ENCODE results near the gene FAM120A.

FAM120A gene

DNA sequence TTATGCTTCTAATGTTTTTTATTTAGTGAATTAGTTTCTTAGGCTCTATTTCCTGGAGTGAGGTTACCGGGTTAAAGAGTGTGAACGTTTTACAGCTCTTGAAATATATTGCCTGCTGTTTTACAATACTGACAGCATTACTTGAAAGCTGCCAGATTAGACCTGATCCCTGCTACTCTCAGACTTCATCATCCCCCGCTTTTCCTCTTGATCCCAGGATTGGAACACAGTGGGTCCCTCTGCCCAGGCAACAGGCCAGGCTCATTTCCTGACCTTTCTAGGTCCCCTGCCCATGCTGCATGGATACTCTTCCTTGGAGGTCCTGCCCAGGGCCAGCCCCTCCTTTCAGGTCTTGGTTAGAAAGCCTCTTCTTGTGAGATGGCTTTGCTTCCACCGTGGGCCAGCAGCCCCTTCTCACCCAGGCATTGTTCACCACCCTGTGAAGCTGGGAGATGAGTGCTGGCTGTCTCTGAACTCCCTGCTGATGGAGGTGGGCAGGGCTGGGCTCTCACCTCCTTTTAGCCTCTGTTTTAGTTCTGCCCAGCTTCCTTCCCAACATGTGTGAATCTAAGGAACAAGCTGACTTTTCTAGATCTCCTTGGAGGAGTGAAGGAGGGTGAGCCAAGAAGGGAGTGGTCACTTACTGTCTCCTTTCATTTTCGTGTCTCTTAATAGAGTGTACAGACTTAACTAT lies 17.4 kb downstream of the FAM120A start:
- WGBS: 24% methylated on average over 3 of the region's 5 CpGs
- peak overlapping the region in 1 of 2 experiments; percentile 49 for H3K4ac ChIP-seq (ENCODE audit: low read depth in 1 of 2, low read length in 2 of 2)
- peaks cover 0 to 13% of the 10 kb centered on the region in 2 experiments for H3K36me3 ChIP-seq (ENCODE audit: control insufficient read depth in 1 of 2, insufficient read depth in 2 of 2, low read depth in 1 of 2, low read length in 2 of 2)
- no peak overlapping the region for H2AFZ ChIP-seq (ENCODE audit: low read depth, low read length)
- H3K4me1 ChIP-seq (ENCODE audit: control insufficient read depth, insufficient read depth, low read depth, low read length): peaks cover 16% of the 10 kb centered on the region
- no peak overlapping the region for H3K23ac ChIP-seq (ENCODE audit: low read length in 2 of 2)
- H2BK5ac ChIP-seq (ENCODE audit: low read depth, low read length, poor library complexity, severe bottlenecking): no peak overlapping the region
- H4K91ac ChIP-seq (ENCODE audit: low read length): no peak overlapping the region
- H3K4me2 ChIP-seq (ENCODE audit: low read length, poor library complexity, severe bottlenecking): no peak overlapping the region
- peak overlapping the region; percentile 29 for H4K8ac ChIP-seq (ENCODE audit: low read length)
- no peaks in the 10 kb centered on the region for H3K27me3 ChIP-seq (ENCODE audit: control insufficient read depth in 1 of 2, insufficient read depth in 1 of 2, low read length in 2 of 2)
- no peak overlapping the region for H2BK15ac ChIP-seq (ENCODE audit: low read depth, poor library complexity, severe bottlenecking)
- no peak overlapping the region for H3K27ac ChIP-seq (ENCODE audit: low read length, poor library complexity, severe bottlenecking)
- peak overlapping the region in 1 of 2 experiments; percentile 71 for H3K18ac ChIP-seq (ENCODE audit: low read depth in 1 of 2, low read length in 2 of 2)
- H2BK120ac ChIP-seq (ENCODE audit: low read depth, low read length): no peak overlapping the region
- peak; percentile 58 for DNase-seq
- peak overlapping the region in 1 of 2 experiments; percentile 66 for H3K4me3 ChIP-seq (ENCODE audit: insufficient read depth in 1 of 2, low read depth in 1 of 2, low read length in 2 of 2)
- H3K14ac ChIP-seq (ENCODE audit: low read length in 2 of 2): peak overlapping the region in 1 of 2 experiments; percentile 5
- H3K79me1 ChIP-seq (replicated peaks; ENCODE audit: low read length, poor library complexity, severe bottlenecking): peaks cover 3% of the 10 kb centered on the region
- H3K9me3 ChIP-seq (ENCODE audit: control insufficient read depth, low read length): no peaks in the 10 kb centered on the region
- H2AK5ac ChIP-seq (ENCODE audit: low read length, severe bottlenecking): no peak overlapping the region
- H2BK12ac ChIP-seq (ENCODE audit: low read length in 2 of 2): peak overlapping the region in 1 of 2 experiments; percentile 7
- H3K9ac ChIP-seq (ENCODE audit: low read length): peak overlapping the region; percentile 70

DNA sequence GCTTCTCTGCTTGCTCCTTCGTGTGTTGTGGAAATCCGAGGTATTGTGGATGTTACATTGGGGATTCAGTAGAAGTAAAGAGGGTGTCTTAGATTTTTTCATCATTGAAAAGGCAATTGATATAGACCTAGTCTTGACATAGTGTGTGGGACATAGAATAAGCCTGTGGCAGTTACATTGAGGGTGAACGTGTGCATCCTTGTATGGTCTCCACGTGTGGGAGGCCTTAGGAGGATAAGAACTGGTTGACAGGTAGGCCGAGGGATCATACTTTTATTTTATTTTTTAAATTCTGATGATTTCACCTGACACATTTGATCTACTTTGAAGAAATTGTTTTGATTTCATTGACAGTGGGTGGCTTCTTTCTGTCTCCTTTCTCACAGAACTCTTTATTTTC lies 18.9 kb downstream of the FAM120A start:
- Histone ChIP-seq H3K18ac (ENCODE audit: low read depth in 1 of 2, low read length in 2 of 2) (no peak overlapping the region), H2AK5ac (ENCODE audit: low read length, severe bottlenecking) (no peak overlapping the region), H2BK5ac (ENCODE audit: low read depth, low read length, poor library complexity, severe bottlenecking) (no peak overlapping the region), H3K4me1 (ENCODE audit: control insufficient read depth, insufficient read depth, low read depth, low read length) (peaks cover 15% of the 10 kb centered on the region), H3K27ac (ENCODE audit: low read length, poor library complexity, severe bottlenecking) (no peak overlapping the region), H4K8ac (ENCODE audit: low read length) (no peak overlapping the region), H3K79me1 (replicated peaks; ENCODE audit: low read length, poor library complexity, severe bottlenecking) (peaks cover 3% of the 10 kb centered on the region), H3K9ac (ENCODE audit: low read length) (no peak overlapping the region), H2AFZ (ENCODE audit: low read depth, low read length) (no peak overlapping the region), H3K9me3 (ENCODE audit: control insufficient read depth, low read length) (no peaks in the 10 kb centered on the region), H3K4ac (ENCODE audit: low read depth in 1 of 2, low read length in 2 of 2) (no peak overlapping the region), H2BK120ac (ENCODE audit: low read depth, low read length) (no peak overlapping the region), H3K14ac (ENCODE audit: low read length in 2 of 2) (no peak overlapping the region), H4K91ac (ENCODE audit: low read length) (no peak overlapping the region), H2BK15ac (ENCODE audit: low read depth, poor library complexity, severe bottlenecking) (no peak overlapping the region), H3K23ac (ENCODE audit: low read length in 2 of 2) (no peak overlapping the region), H2BK12ac (ENCODE audit: low read length in 2 of 2) (no peak overlapping the region), H3K27me3 (ENCODE audit: control insufficient read depth in 1 of 2, insufficient read depth in 1 of 2, low read length in 2 of 2) (no peaks in the 10 kb centered on the region), H3K36me3 (ENCODE audit: control insufficient read depth in 1 of 2, insufficient read depth in 2 of 2, low read depth in 1 of 2, low read length in 2 of 2) (peaks cover 0 to 17% of the 10 kb centered on the region in 2 experiments), H3K4me3 (ENCODE audit: insufficient read depth in 1 of 2, low read depth in 1 of 2, low read length in 2 of 2) (no peak overlapping the region), H3K4me2 (ENCODE audit: low read length, poor library complexity, severe bottlenecking) (no peak overlapping the region)
- no peak for DNase-seq
- WGBS: 91% methylated on average over 4 of the region's 5 CpGs

DNA sequence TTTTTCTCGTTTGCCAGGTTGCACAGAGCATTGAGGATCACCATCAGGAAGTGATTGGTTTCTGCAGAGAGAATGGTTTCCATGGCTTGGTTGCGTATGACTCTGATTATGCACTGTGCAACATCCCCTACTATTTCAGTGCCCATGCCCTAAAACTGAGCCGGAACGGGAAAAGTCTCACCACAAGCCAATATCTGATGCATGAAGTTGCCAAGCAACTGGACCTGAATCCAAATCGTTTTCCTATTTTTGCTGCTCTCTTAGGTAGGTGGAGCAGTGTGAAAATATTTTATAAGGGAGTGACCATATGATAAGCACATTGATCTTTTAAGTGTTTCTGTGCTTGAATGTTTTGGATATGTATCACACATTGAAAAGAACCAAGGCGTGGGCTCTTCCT lies 19.6 kb downstream of the FAM120A start:
- H2AFZ ChIP-seq (ENCODE audit: low read depth, low read length): no peak overlapping the region
- H4K91ac ChIP-seq (ENCODE audit: low read length): no peak overlapping the region
- no peak overlapping the region for H3K4me3 ChIP-seq (ENCODE audit: insufficient read depth in 1 of 2, low read depth in 1 of 2, low read length in 2 of 2)
- H3K23ac ChIP-seq (ENCODE audit: low read length in 2 of 2): no peak overlapping the region
- H3K14ac ChIP-seq (ENCODE audit: low read length in 2 of 2): no peak overlapping the region
- H3K27ac ChIP-seq (ENCODE audit: low read length, poor library complexity, severe bottlenecking): no peak overlapping the region
- H2BK12ac ChIP-seq (ENCODE audit: low read length in 2 of 2): no peak overlapping the region
- H3K36me3 ChIP-seq (ENCODE audit: control insufficient read depth in 1 of 2, insufficient read depth in 2 of 2, low read depth in 1 of 2, low read length in 2 of 2): peaks cover 0 to 17% of the 10 kb centered on the region in 2 experiments
- no peak overlapping the region for H3K18ac ChIP-seq (ENCODE audit: low read depth in 1 of 2, low read length in 2 of 2)
- no peak overlapping the region for H2AK5ac ChIP-seq (ENCODE audit: low read length, severe bottlenecking)
- H3K9me3 ChIP-seq (ENCODE audit: control insufficient read depth, low read length): no peaks in the 10 kb centered on the region
- H3K79me1 ChIP-seq (replicated peaks; ENCODE audit: low read length, poor library complexity, severe bottlenecking): peaks cover 3% of the 10 kb centered on the region
- H3K4ac ChIP-seq (ENCODE audit: low read depth in 1 of 2, low read length in 2 of 2): no peak overlapping the region
- H4K8ac ChIP-seq (ENCODE audit: low read length): no peak overlapping the region
- no peak for DNase-seq
- peaks cover 13% of the 10 kb centered on the region for H3K4me1 ChIP-seq (ENCODE audit: control insufficient read depth, insufficient read depth, low read depth, low read length)
- no peak overlapping the region for H2BK15ac ChIP-seq (ENCODE audit: low read depth, poor library complexity, severe bottlenecking)
- peak overlapping the region; percentile 17 for H3K9ac ChIP-seq (ENCODE audit: low read length)
- no peak overlapping the region for H2BK120ac ChIP-seq (ENCODE audit: low read depth, low read length)
- no peak overlapping the region for H3K4me2 ChIP-seq (ENCODE audit: low read length, poor library complexity, severe bottlenecking)
- no peaks in the 10 kb centered on the region for H3K27me3 ChIP-seq (ENCODE audit: control insufficient read depth in 1 of 2, insufficient read depth in 1 of 2, low read length in 2 of 2)
- WGBS: 96% methylated on average over 6 of the region's 6 CpGs
- H2BK5ac ChIP-seq (ENCODE audit: low read depth, low read length, poor library complexity, severe bottlenecking): no peak overlapping the region

DNA sequence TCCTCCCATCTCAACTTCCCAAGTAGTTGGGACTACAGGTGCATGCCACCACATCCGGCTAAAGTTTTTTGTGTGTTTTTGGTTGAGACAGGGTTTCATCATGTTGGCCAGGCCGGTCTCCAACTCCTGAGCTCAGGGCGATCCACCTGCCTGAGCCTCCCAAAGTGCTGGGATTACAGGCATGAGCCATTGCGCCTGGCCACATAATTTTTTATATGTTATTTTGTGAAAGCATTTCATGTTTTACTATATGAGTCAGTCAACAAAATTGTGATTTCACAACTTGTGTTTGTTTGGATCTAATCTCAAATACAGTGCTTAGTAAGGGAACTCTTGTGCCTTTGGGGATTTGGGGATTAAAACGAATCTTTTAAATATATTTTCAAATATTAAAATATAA lies 21.9 kb downstream of the FAM120A start:
- Histone ChIP-seq H2BK12ac (ENCODE audit: low read length in 2 of 2) (no peak overlapping the region), H4K91ac (ENCODE audit: low read length) (no peak overlapping the region), H2BK5ac (ENCODE audit: low read depth, low read length, poor library complexity, severe bottlenecking) (no peak overlapping the region), H3K4me1 (ENCODE audit: control insufficient read depth, insufficient read depth, low read depth, low read length) (peaks cover 4% of the 10 kb centered on the region), H3K9ac (ENCODE audit: low read length) (no peak overlapping the region), H2AFZ (ENCODE audit: low read depth, low read length) (no peak overlapping the region), H3K27ac (ENCODE audit: low read length, poor library complexity, severe bottlenecking) (no peak overlapping the region), H2BK120ac (ENCODE audit: low read depth, low read length) (no peak overlapping the region), H3K9me3 (ENCODE audit: control insufficient read depth, low read length) (no peaks in the 10 kb centered on the region), H2BK15ac (ENCODE audit: low read depth, poor library complexity, severe bottlenecking) (no peak overlapping the region), H3K23ac (ENCODE audit: low read length in 2 of 2) (no peak overlapping the region), H2AK5ac (ENCODE audit: low read length, severe bottlenecking) (no peak overlapping the region), H3K14ac (ENCODE audit: low read length in 2 of 2) (no peak overlapping the region), H3K18ac (ENCODE audit: low read depth in 1 of 2, low read length in 2 of 2) (no peak overlapping the region), H3K4ac (ENCODE audit: low read depth in 1 of 2, low read length in 2 of 2) (no peak overlapping the region), H3K4me3 (ENCODE audit: insufficient read depth in 1 of 2, low read depth in 1 of 2, low read length in 2 of 2) (no peak overlapping the region), H3K27me3 (ENCODE audit: control insufficient read depth in 1 of 2, insufficient read depth in 1 of 2, low read length in 2 of 2) (no peaks in the 10 kb centered on the region), H4K8ac (ENCODE audit: low read length) (no peak overlapping the region), H3K36me3 (ENCODE audit: control insufficient read depth in 1 of 2, insufficient read depth in 2 of 2, low read depth in 1 of 2, low read length in 2 of 2) (peaks cover 0 to 33% of the 10 kb centered on the region in 2 experiments), H3K4me2 (ENCODE audit: low read length, poor library complexity, severe bottlenecking) (no peak overlapping the region), H3K79me1 (replicated peaks; ENCODE audit: low read length, poor library complexity, severe bottlenecking) (peaks cover 5% of the 10 kb centered on the region)
- 100% methylated on average over 3 of the region's 5 CpGs for WGBS
- DNase-seq: peak; percentile 47
